Cortex of kidney (tissue), 1 donor: ENCODE results near the gene LGI4.

ENCODE experiments used
- DNase-seq: peaks from one replicate; lab custom pipeline; 2025; lab: John Stamatoyannopoulos, UW

LGI4 gene

GRCh38 chr19:35085947-35086346 lies 48.9 kb downstream of the LGI4 start:
- DNase-seq = no peak

GRCh38 chr19:35084509-35084762 lies 50.4 kb downstream of the LGI4 start:
- no peak for DNase-seq

- no peak for DNase-seq
These were observed 51.0 kb downstream of the LGI4 start for GRCh38 chr19:35083691-35084508.

- DNase-seq = no peak
These were observed 53.7 kb downstream of the LGI4 start for GRCh38 chr19:35081201-35081600.

DNA sequence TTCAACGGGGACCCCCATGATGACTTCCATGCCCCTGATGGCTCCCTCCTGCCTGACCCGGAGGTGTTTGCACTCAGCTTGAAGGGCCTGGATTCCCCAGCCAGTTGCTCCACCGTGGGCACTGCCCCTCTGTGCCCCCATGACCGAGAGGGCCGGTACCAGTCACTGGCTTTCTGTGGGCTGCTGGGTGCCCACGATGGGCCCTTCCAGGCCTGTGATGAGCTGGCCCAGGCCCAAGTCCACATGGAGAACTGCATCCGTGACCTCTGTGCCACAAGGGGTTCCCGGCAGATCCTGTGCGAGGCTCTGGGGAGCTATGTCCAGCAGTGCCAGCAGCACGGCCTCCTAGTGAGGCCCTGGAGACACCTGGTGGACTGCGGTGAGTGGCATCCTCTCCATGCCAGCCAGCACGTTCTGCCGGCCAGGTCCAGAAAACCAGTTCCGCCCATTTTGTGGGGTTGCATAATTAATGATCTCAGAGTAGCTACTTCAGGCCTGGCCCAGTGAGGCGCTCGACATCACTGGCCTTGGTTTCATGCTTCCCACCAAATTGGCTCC lies 54.2 kb downstream of the LGI4 start:
- no peak for DNase-seq

GRCh38 chr19:35079826-35080225 lies 55.0 kb downstream of the LGI4 start:
- DNase-seq = no peak

DNA sequence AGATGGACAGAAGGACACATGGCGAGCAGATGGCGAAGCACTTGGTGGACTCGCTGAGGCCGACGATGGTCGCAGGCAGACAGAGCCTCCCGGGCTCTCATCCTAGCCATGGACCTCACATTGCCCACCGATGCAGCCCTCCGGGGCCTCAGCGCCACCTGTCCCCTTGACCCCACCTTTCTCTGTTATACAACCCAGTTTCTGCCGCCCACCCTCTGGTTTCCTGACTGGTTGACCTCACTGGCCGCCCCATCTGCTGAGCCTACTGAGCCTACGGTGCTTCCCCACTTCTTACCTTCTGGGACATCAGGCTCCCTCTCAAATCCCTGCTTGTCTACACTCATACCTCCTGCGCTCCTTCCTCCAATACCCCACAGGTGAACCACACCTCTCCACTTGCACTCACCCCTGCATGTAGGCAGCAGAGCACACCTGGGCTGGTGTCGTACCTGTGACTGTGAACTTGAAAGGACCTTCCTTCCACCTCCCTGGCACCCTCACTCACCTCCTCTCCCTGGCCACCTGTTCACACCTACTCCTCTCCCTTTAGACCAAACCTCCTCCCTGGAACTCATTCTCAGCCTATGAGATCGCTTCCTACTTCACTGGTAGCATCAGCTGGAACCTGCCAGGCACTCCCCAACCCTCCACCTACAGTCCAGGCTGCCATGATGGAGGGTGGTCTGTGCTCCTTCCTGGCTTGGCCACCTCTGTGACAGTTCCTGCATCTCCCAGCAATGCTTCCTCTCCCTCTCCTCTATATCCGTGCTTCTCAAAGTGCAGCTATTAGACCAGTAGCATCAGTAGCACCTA lies 57.2 kb downstream of the LGI4 start:
- no peak for DNase-seq

GRCh38 chr19:35076657-35077056 lies 58.2 kb downstream of the LGI4 start:
- no peak for DNase-seq

- DNase-seq = no peak
These were observed 58.9 kb downstream of the LGI4 start for GRCh38 chr19:35076026-35076370.

GRCh38 chr19:35075202-35076025 lies 59.4 kb downstream of the LGI4 start:
- no peak for DNase-seq
